NCI-H748 (cell line): ENCODE results near the gene NT5M.

ENCODE experiments used
- DNase-seq: peaks from one replicate; lab custom pipeline; 2025; ENCODE audit not compliant: unreplicated experiment; lab: John Stamatoyannopoulos, UW

Gene NT5M

GRCh38 chr17:17353625-17354484 is 50.7 kb downstream of the NT5M start:
- DNase-seq: no peak

GRCh38 chr17:17354560-17355349 is 51.6 kb downstream of the NT5M start:
- peak; percentile 85 for DNase-seq

- DNase-seq: no peak
Measured at GRCh38 chr17:17355426-17355825, 52.3 kb downstream of the NT5M start.

- peak; percentile 88 for DNase-seq
Measured at GRCh38 chr17:17356149-17356930, 53.2 kb downstream of the NT5M start.

GRCh38 chr17:17356931-17357270 is 53.7 kb downstream of the NT5M start:
- DNase-seq: no peak

GRCh38 chr17:17358060-17358751 is 55.0 kb downstream of the NT5M start:
- DNase-seq: no peak

GRCh38 chr17:17358866-17359265 is 55.7 kb downstream of the NT5M start:
- DNase-seq: no peak

- DNase-seq: no peak
Measured at GRCh38 chr17:17359271-17359670, 56.1 kb downstream of the NT5M start.

GRCh38 chr17:17360087-17360730 is 57.0 kb downstream of the NT5M start:
- no peak for DNase-seq

- no peak for DNase-seq
Measured at GRCh38 chr17:17361543-17361866, 58.3 kb downstream of the NT5M start.

- no peak for DNase-seq
Measured at GRCh38 chr17:17361867-17362539, 58.8 kb downstream of the NT5M start.

GRCh38 chr17:17362540-17362930 is 59.4 kb downstream of the NT5M start:
- no peak for DNase-seq

GRCh38 chr17:17363638-17364337 is 60.6 kb downstream of the NT5M start:
- DNase-seq: peak; percentile 72

- no peak for DNase-seq
Measured at GRCh38 chr17:17364338-17364667, 61.1 kb downstream of the NT5M start.

- DNase-seq: no peak
Measured at GRCh38 chr17:17365476-17366110, 62.4 kb downstream of the NT5M start.

GRCh38 chr17:17366235-17366634 is 63.1 kb downstream of the NT5M start:
- no peak for DNase-seq

GRCh38 chr17:17366941-17367875 is 64.0 kb downstream of the NT5M start:
- no peak for DNase-seq

GRCh38 chr17:17367931-17368330 is 64.8 kb downstream of the NT5M start:
- DNase-seq: no peak
